Measurements from ENCODE around the gene HMG20A.
"Not testable (repeated sequence)": the region's sequence is repeated elsewhere in the genome, so short reads cannot be mapped to it uniquely, and the experiment has no call there.

Gene HMG20A

DNA sequence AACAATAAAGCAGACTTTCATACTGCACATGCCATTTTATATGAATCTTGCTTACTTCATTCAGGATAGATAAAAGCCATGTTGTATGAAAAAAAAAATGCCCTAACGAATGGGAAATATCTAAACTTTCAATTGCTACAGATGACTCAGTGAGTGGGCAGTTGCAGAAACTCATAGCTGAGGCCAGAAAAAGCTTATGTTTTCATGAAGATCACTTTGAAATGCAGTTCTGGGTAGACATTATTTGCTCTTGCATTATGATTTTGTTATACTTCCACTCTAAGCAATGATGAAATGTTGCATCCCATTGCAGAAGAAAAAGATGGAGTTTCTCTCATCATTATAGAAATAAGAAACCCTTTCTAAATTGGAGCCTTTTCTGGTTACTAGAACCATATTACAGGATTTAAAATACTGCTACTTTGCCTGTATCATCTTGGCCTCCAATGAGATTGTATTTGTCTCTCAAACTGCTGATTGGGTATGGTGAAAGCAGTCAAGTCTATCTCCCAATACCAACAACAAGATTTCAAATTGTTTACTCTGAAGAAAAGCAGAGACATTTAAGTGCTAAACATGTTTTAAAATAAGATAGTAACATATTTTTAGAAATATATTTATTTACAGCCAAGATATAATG is 17.8 kb upstream of the HMG20A start:
- no peak for TF ChIP-seq CTCF (IDR thresholded peaks at IDR 0.05)
- no peak overlapping the region for H3K4me3 ChIP-seq (ENCODE audit: low read depth, low read length)
- H2AFZ ChIP-seq: no peak overlapping the region
- no peaks in the 10 kb centered on the region for H3K4me1 ChIP-seq
- no peaks in the 10 kb centered on the region for H3K9me3 ChIP-seq (ENCODE audit: control insufficient read depth, low read length)
- no peaks in the 10 kb centered on the region for H3K27me3 ChIP-seq (ENCODE audit: control insufficient read depth, insufficient read depth, low read length)
- no peaks in the 10 kb centered on the region for H3K36me3 ChIP-seq (ENCODE audit: control insufficient read depth, insufficient read depth, low read length)
- H3K79me2 ChIP-seq: no peaks in the 10 kb centered on the region
- H3K27ac ChIP-seq: no peak overlapping the region
- no peak overlapping the region for H3K4me2 ChIP-seq (ENCODE audit: low read length)
- H3K9ac ChIP-seq: no peak overlapping the region

DNA sequence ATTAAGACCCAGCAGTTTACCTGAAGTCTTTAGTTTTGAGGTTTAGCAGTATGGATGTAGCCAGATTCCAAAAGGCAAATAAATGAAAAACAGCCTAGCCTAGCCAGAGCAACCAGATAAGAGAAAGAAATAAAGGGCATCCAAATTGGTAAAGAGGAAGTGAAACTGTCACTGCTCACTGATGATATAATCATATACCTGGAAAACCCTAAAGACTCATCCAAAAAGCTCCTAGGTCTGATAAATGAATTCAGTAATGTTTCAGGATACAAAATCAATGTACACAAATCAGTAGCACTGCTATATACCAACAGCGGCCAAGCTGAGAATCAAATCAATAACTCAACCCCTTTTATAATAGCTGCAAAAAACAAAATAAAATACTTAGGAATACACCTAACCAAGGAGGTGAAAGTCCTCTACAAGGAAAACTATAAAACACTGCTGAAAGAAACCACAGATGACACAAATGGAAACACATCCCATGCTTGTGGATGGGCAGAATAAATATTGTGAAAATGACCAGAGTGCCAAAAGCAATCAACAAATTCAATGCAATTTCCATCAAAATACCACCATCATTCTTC is 14.4 kb upstream of the HMG20A start:
- not testable (repeated sequence) for H3K9ac ChIP-seq; H3K79me2 ChIP-seq; H3K9me3 ChIP-seq (ENCODE audit: control insufficient read depth, low read length); H2AFZ ChIP-seq; H3K4me2 ChIP-seq (ENCODE audit: low read length); H3K27ac ChIP-seq; H3K4me1 ChIP-seq; H3K36me3 ChIP-seq (ENCODE audit: control insufficient read depth, insufficient read depth, low read length); H3K27me3 ChIP-seq (ENCODE audit: control insufficient read depth, insufficient read depth, low read length); H3K4me3 ChIP-seq (ENCODE audit: low read depth, low read length)

DNA sequence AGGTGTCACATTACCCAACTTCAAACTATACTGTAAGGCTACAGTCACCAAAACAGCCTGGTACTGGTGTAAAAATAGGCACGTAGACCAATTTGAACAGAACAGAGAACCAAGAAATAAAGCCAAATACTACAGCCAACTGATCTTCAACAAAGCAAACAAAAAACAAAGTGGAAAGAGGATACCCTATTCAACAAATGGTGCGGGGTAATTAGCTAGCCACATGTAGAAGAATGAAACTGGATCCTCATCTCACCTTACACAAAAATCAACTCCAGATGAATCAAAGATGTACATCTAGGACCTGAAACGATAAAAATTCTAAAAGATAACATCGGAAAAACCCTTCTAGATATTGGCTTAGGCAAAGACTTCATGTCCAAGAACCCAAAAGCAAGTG is 13.8 kb upstream of the HMG20A start:
- Histone ChIP-seq H3K9me3 (ENCODE audit: control insufficient read depth, low read length) (no peaks in the 10 kb centered on the region), H3K79me2 (no peaks in the 10 kb centered on the region), H3K4me3 (ENCODE audit: low read depth, low read length) (no peak overlapping the region), H3K4me2 (ENCODE audit: low read length) (no peak overlapping the region), H3K36me3 (ENCODE audit: control insufficient read depth, insufficient read depth, low read length) (no peaks in the 10 kb centered on the region), H2AFZ (no peak overlapping the region), H3K4me1 (no peaks in the 10 kb centered on the region), H3K27ac (no peak overlapping the region), H3K27me3 (ENCODE audit: control insufficient read depth, insufficient read depth, low read length) (no peaks in the 10 kb centered on the region), H3K9ac (no peak overlapping the region)
- no peak for TF ChIP-seq CTCF (IDR thresholded peaks at IDR 0.05)

- no peak for TF ChIP-seq CTCF (IDR thresholded peaks at IDR 0.05)
- Histone ChIP-seq H3K4me3 (ENCODE audit: low read depth, low read length) (no peak overlapping the region), H3K27ac (no peak overlapping the region), H2AFZ (no peak overlapping the region), H3K36me3 (ENCODE audit: control insufficient read depth, insufficient read depth, low read length) (no peaks in the 10 kb centered on the region), H3K9me3 (ENCODE audit: control insufficient read depth, low read length) (no peaks in the 10 kb centered on the region), H3K79me2 (no peaks in the 10 kb centered on the region), H3K4me1 (no peaks in the 10 kb centered on the region), H3K4me2 (ENCODE audit: low read length) (no peak overlapping the region), H3K9ac (no peak overlapping the region), H3K27me3 (ENCODE audit: control insufficient read depth, insufficient read depth, low read length) (no peaks in the 10 kb centered on the region)
Measured at GRCh38 chr15:77409259-77410156, 11.2 kb upstream of the HMG20A start.

DNA sequence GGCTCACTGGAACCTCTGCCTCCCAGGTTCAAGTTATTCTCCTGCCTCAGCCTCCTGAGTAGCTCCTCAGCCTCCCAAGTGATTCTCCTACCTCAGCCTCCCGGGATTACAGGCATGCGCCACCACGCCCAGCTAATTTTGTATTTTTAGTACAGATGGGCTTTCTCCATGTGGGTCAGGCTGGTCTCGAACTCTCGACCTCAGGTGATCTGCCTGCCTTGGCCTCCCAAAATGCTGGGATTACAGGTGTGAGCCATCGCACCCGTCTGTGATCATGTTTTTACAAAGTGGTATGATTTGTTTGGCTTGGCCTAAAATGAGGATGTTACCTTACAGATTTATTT is 10.6 kb upstream of the HMG20A start:
- H3K27ac ChIP-seq; H3K79me2 ChIP-seq; H3K4me3 ChIP-seq (ENCODE audit: low read depth, low read length); H3K9ac ChIP-seq; H2AFZ ChIP-seq; H3K36me3 ChIP-seq (ENCODE audit: control insufficient read depth, insufficient read depth, low read length); H3K27me3 ChIP-seq (ENCODE audit: control insufficient read depth, insufficient read depth, low read length); H3K9me3 ChIP-seq (ENCODE audit: control insufficient read depth, low read length); H3K4me1 ChIP-seq; H3K4me2 ChIP-seq (ENCODE audit: low read length): not testable (repeated sequence)
